Measurements from ENCODE around the gene KIR3DL3. TPM values are rescaled to one million over a fixed set of nuclear protein-coding genes. Genes with fewer than 3 reads are reported as not detected.
"Not testable (repeated sequence)": the region's sequence is repeated elsewhere in the genome, so short reads cannot be mapped to it uniquely, and the experiment has no call there.

KIR3DL3 gene
- total RNA-seq, 1 donor from 2014 or later: not detected

DNA sequence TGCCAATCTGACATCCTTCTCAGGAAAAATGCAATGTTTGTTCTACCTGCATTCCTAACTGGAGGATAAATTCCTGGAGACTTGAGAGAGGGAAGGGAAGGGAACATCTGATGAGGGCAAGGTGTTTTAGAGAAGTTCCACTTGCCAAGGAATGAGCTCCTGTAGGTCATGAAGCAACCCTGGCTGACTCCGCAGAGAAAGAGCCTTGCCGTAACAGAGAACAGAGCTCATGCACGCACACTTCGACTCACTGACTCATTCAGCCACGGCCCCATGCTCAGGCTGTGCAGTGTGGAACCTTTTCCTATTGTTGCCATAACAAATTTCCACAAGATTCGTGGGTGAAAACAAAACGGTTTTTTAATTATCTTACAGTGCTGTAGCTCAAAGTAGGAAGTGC, 54.7 kb downstream of the KIR3DL3 start:
- H3K9me3 Mint-ChIP-seq; H3K36me3 Mint-ChIP-seq (ENCODE audit: low read depth); intact Hi-C loops (cut with micrococcal nuclease); H3K27ac Mint-ChIP-seq; H3K4me1 Mint-ChIP-seq; H3K4me3 Mint-ChIP-seq; DNase-seq; H3K27me3 Mint-ChIP-seq: not testable (repeated sequence)

DNA sequence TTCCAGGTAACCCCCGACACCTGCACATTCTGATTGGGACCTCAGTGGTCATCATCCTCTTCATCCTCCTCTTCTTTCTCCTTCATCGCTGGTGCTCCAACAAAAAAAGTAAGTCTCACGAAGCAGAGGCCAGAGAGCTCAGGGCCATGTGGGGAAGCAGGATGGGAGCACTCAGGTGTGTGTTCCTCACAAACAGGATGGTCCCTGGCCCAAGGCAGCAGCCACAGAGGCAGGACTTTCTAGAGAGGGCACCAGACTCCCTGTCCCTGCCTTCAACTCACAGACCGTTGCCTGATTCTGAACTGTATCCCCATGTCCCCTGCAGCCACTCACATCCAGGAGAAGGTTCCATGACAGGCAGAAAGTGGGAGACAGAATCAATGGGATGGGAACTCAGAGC, 58.7 kb downstream of the KIR3DL3 start:
- DNase-seq; H3K9me3 Mint-ChIP-seq; H3K36me3 Mint-ChIP-seq (ENCODE audit: low read depth); intact Hi-C loops (cut with micrococcal nuclease); H3K27ac Mint-ChIP-seq; H3K27me3 Mint-ChIP-seq; H3K4me3 Mint-ChIP-seq; H3K4me1 Mint-ChIP-seq: not testable (repeated sequence)

Other genes with a start within 250 kb of the KIR3DL3 start
- gene LAIR2, start 221.6 kb upstream of the KIR3DL3 start, total RNA-seq: 34.2 and 35.0 TPM in 2 replicates
- not detected in 2 replicates for gene LILRA2, start 150.7 kb upstream of the KIR3DL3 start, total RNA-seq
- not detected in 2 replicates for gene LILRA1, start 130.8 kb upstream of the KIR3DL3 start, total RNA-seq
- gene LILRB1, start 94.0 kb upstream of the KIR3DL3 start, total RNA-seq: 0.33 TPM in 1 of 2 replicates, not detected in the other
- not detected in 2 replicates for gene LILRB4, start 61.5 kb upstream of the KIR3DL3 start, total RNA-seq
- gene KIR2DL3, start 14.1 kb downstream of the KIR3DL3 start, total RNA-seq: 0.12 TPM in 1 of 2 replicates, not detected in the other
- not detected in 2 replicates for gene KIR2DL1, start 45.4 kb downstream of the KIR3DL3 start, total RNA-seq
- not detected in 2 replicates for gene KIR2DL4, start 79.2 kb downstream of the KIR3DL3 start, total RNA-seq
- not detected in 2 replicates for gene KIR3DL1, start 92.0 kb downstream of the KIR3DL3 start, total RNA-seq
- not detected in 2 replicates for gene KIR2DS4, start 108.2 kb downstream of the KIR3DL3 start, total RNA-seq
- gene KIR3DL2, start 126.0 kb downstream of the KIR3DL3 start, total RNA-seq: 0.47 and 0.52 TPM in 2 replicates
- gene FCAR, start 149.8 kb downstream of the KIR3DL3 start, total RNA-seq: not detected in 2 replicates
- not detected in 2 replicates for gene NCR1, start 181.7 kb downstream of the KIR3DL3 start, total RNA-seq
- not detected in 2 replicates for gene NLRP7, start 223.1 kb downstream of the KIR3DL3 start, total RNA-seq
- 14.2 and 17.9 TPM in 2 replicates for gene NLRP2, start 241.9 kb downstream of the KIR3DL3 start, total RNA-seq